HG02840 (cell line): ENCODE data around the gene TNFRSF17.
"Not testable (repeated sequence)": the region's sequence is repeated elsewhere in the genome, so short reads cannot be mapped to it uniquely, and the experiment has no call there.

Experiments
- ATAC-seq: cut with Tn5 transposase; IDR thresholded peaks from one replicate; pipeline ENCODE4 v1.9.1; 2021; ENCODE audit warnings: mild to moderate bottlenecking, moderate library complexity, moderate number of reproducible peaks; ENCODE audit not compliant: unreplicated experiment, low FRiP score

The TNFRSF17 gene

GRCh38 chr16:11964761-11965551 lies at the start of gene TNFRSF17:
TNFRSF17 (plus strand) TSS chr16:11965210; CDS start chr16:11965325, 115 bp downstream.
- ATAC-seq, result peak; percentile 64

DNA sequence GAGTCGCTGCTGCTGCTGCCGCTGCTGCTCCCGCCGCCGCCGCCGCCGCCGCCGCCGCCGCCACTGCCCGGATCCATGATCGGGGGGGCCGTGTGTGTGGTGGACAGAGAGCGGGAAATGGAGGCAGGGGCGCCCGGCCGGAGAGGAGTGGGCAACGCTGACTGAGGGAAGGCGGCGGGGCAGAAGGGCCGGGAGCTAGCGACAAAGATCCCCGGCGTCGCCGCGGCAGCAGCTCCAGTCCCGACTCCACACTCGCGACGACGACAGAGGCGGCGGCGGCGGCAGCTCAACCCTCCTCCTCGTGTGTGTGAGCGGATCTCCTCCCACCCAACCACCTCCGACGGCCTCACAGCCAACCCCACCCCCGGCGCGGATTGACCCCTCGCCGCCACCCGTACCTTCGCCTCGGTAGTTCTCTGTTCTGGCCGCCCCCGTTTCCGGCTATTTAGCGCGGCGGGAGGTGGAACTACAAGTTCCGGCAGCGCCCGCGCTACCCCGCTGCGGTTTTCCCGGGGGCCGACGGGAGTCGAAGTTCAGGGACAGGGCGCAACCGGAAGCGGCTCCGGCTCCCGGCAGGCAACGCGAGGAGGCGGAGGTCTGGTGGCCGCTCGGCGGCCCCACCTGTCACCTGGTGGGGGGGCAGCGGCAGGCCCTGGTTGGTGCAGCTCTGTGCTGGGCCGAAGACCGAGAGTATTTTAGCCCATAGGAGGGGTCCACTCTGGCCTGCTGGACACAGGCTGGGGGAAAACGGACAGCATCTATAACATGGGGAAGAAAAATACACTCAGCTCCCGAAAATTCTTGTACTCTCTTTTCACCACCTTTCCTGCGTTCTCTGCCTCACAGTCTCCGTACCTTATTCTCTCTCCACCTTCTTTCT lies 49.1 kb upstream of the TNFRSF17 start, which contains the start of gene GSPT1:
Gene GSPT1, minus strand, starts transcription at position 313 of the 880 bp plus-strand sequence. Its CDS starts 236 bp downstream, at position 77.
- peak; percentile 81 for ATAC-seq

GRCh38 chr16:11916524-11917285 lies 48.3 kb upstream of the TNFRSF17 start:
- no peak for ATAC-seq

- not testable (repeated sequence) for ATAC-seq
These were observed 41.0 kb upstream of the TNFRSF17 start for GRCh38 chr16:11924046-11924445.

GRCh38 chr16:11927350-11927749 lies 37.7 kb upstream of the TNFRSF17 start:
- ATAC-seq, result not testable (repeated sequence)

GRCh38 chr16:11941945-11942344 lies 23.1 kb upstream of the TNFRSF17 start, which contains the start of gene NPIPB2:
NPIPB2 (minus strand) TSS chr16:11942045; CDS start chr16:11942045, 0 bp downstream.
- ATAC-seq, result not testable (repeated sequence)

DNA sequence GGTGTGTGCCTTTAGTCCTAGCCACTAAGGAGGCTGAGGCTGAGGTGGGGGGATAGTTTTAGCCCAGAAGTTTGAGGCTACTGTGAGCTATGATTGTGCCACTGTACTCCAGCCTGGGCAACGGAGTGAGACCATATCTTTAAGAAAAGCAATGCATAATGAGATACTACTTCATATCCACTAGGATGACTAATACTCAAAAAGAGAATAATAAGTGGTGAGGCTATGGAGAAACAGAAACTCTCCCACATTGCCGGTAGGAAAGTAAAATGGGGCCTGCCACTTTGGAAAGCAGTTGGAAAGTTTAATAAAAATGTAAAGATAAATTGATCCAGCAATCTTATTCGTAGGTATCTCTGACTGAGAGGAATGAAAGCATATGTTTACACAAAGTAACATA lies 18.6 kb upstream of the TNFRSF17 start:
- ATAC-seq, result no peak

GRCh38 chr16:11948819-11949218 lies 16.2 kb upstream of the TNFRSF17 start:
- ATAC-seq, result no peak

- ATAC-seq, result no peak
These were observed 15.5 kb upstream of the TNFRSF17 start for GRCh38 chr16:11949527-11949926.

GRCh38 chr16:11950388-11950787 lies 14.6 kb upstream of the TNFRSF17 start:
- ATAC-seq, result no peak

- not testable (repeated sequence) for ATAC-seq
These were observed 11.4 kb upstream of the TNFRSF17 start for GRCh38 chr16:11953576-11953975.

GRCh38 chr16:11955713-11956123 lies 9.3 kb upstream of the TNFRSF17 start:
- ATAC-seq, result no peak

GRCh38 chr16:11956558-11956957 lies 8.5 kb upstream of the TNFRSF17 start:
- no peak for ATAC-seq

DNA sequence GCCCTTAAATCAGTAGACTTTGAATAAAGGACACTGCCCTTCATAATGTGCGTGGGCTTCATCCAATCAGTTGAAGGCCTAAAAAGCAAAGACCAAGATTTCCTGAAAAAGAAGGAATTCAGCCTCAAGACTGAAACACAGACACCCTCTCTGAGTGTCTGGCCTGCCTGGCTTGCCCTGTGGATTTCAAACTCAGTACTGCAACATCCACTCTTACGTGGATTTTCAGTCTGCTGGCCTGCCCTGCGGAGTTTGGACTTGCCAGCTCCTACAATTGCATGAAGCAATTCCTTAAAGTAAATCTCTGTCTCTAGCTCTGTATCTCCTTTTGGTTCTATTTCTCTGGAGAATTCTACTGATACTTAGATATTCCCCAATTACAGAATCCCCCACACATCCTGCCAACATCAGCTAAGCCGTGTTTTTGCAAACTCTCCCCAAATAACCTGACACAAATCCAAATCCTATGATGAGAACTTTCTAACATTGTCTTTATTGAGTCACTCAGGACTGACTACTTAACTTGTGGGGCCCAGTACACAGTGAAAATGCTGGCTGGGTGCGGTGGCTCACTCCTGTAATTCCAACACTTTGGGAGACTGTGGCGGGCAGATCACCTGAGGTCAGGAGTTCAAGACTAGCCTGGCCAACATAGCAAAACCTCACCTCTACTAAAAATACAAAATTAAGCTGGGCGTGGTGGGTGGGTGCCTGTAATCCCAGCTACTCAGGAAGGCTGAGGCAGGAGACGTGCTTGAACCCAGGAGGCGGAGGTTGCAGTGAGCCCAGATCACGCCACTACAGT lies 7.2 kb upstream of the TNFRSF17 start:
- no peak for ATAC-seq

GRCh38 chr16:11962457-11962856 lies 2.6 kb upstream of the TNFRSF17 start:
- not testable (repeated sequence) for ATAC-seq

GRCh38 chr16:11962978-11963377 lies 2.0 kb upstream of the TNFRSF17 start:
- ATAC-seq, result not testable (repeated sequence)

DNA sequence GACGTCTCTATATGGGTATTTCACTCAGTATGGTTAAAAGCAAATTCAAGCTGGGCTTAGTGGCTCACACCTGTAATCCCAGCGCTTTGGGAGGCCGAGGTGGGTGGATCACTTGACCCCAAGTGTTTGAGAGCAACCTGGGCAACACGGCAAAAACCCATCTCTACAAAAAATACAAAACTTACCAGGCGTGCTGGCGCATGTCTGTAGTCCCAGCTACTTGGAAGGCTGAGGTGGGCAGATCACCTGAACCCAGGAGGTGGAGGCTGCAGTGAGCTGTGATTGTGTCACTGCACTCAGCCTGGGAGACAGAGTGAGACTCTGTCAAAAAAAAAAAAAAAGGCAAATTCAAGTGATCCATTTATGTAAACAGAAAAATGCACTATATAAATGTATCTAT lies 1.3 kb upstream of the TNFRSF17 start:
- ATAC-seq, result no peak

DNA sequence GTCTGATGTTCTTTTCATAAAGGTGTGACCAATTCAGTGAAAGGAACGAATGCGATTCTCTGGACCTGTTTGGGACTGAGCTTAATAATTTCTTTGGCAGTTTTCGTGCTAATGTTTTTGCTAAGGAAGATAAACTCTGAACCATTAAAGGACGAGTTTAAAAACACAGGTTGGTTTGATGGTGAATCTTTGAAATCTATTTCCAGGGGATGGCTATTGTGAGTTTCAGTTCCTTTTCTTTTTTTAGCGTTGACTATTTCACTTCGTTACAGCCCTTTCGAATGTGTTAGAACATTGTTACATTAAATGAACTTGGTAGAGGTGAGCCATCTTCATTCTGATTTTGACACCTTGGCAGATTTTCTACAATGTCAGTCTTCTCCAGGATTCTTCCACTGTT lies 1.2 kb downstream of the TNFRSF17 start:
- ATAC-seq, result no peak

- no peak for ATAC-seq
These were observed 2.3 kb downstream of the TNFRSF17 start for GRCh38 chr16:11967195-11967911.
